Lower leg skin (tissue), 4 donors: ENCODE measurements around the gene PRPS1. TPM values are rescaled to one million over a fixed set of nuclear protein-coding genes. Genes with fewer than 3 reads are reported as not detected.
"Not testable (repeated sequence)": the region's sequence is repeated elsewhere in the genome, so short reads cannot be mapped to it uniquely, and the experiment has no call there.

Experiments
- DNase-seq, 2 donors: peaks; one replicate each; pipeline ENCODE4 v3.0.0-alpha.2; 2019; ENCODE audit warnings: low spot score in 2 of 2
- H3K4me3 ChIP-seq: fragments of 200-600 bp; sonication (generic); 2 replicates; pipeline ENCODE4 v1.5.1; 2017; ENCODE audit warnings: mild to moderate bottlenecking, low read depth; ENCODE audit not compliant: poor library complexity, severe bottlenecking
- CTCF ChIP-seq, 3 donors: fragments of 450-650 bp; IDR thresholded peaks; one replicate each; pipeline ENCODE4 v1.5.1; 2016; ENCODE audit warnings: antibody characterized with exemption in 3 of 3, mild to moderate bottlenecking in 3 of 3, moderate library complexity in 2 of 3
- POLR2A ChIP-seq, 2 donors: fragments of 450-650 bp; IDR thresholded peaks; one replicate each; pipeline ENCODE4 v1.6.1; 2016 to 2017; ENCODE audit warnings: antibody characterized with exemption in 2 of 2, mild to moderate bottlenecking in 1 of 2, moderate library complexity in 1 of 2
- whole genome bisulfite sequencing, 2 donors: methylation state at CpG; one replicate each; pipeline ENCODE4 v1.1.5; 2018; 5-methylcytosine and 5-hydroxymethylcytosine counted together
- intact Hi-C: fragments of 100-400 bp; cut with DNase I; formaldehyde crosslinking; loops from one replicate; pipeline ENCODE4 v1.15.0; 2023; ENCODE audit warnings: low total_unique reads
- total RNA-seq, 4 donors: library from RNA; depleted of rRNA; stranded (reverse); fragments of >200 nt; gene quantifications; one replicate each; pipeline ENCODE4 v1.1.0, GENCODE V29; 2016

The PRPS1 gene
- total RNA-seq, 4 donors from 2014 or later: 7.1 to 10.8 (median 8.0) TPM

GRCh38 chrX:107666931-107667330, 38.6 kb downstream of the PRPS1 start:
- WGBS, 2 donors: 93 to 100% methylated on average over 1 of the region's 1 CpG
- intact Hi-C loops: no loop called here
- DNase-seq: no peak
- TF ChIP-seq CTCF (IDR thresholded peaks at IDR 0.05): no peak
- TF ChIP-seq POLR2A (IDR thresholded peaks at IDR 0.05): no peak
- H3K4me3 ChIP-seq: no peak overlapping the region

- no peak overlapping the region for H3K4me3 ChIP-seq
- no peak for TF ChIP-seq POLR2A (IDR thresholded peaks at IDR 0.05)
- 52 to 100% methylated on average over 1 of the region's 1 CpG for WGBS, 2 donors
- intact Hi-C loops: no loop called here
- DNase-seq: no peak
Measured at GRCh38 chrX:107667426-107667825, 39.1 kb downstream of the PRPS1 start.

- intact Hi-C loops, DNase-seq, H3K4me3 ChIP-seq: not testable (repeated sequence)
- WGBS, 2 donors: 71 to 76% methylated on average over 5 of the region's 5 CpGs
Measured at GRCh38 chrX:107668710-107669109, 40.4 kb downstream of the PRPS1 start.

GRCh38 chrX:107669261-107669660, 41.0 kb downstream of the PRPS1 start:
- intact Hi-C loops: no loop called here
- DNase-seq: no peak
- 58 to 88% methylated on average over 4 of the region's 4 CpGs for WGBS, 2 donors
- no peak for TF ChIP-seq POLR2A (IDR thresholded peaks at IDR 0.05)
- no peak for TF ChIP-seq CTCF (IDR thresholded peaks at IDR 0.05)
- H3K4me3 ChIP-seq: no peak overlapping the region

- no peak overlapping the region for H3K4me3 ChIP-seq
- TF ChIP-seq CTCF (IDR thresholded peaks at IDR 0.05): no peak
- no peak for TF ChIP-seq POLR2A (IDR thresholded peaks at IDR 0.05)
- intact Hi-C loops: no loop called here
- peak in 1 of 2 donors; percentile 3 for DNase-seq
- WGBS, 2 donors: 55 to 85% methylated on average over 5 of the region's 5 CpGs
Measured at GRCh38 chrX:107669885-107670628, 41.7 kb downstream of the PRPS1 start.

- peak in 1 of 2 donors; percentile 85 for DNase-seq
- H3K4me3 ChIP-seq, intact Hi-C loops: not testable (repeated sequence)
- 87 to 96% methylated on average over 9 of the region's 9 CpGs for WGBS, 2 donors
Measured at GRCh38 chrX:107671256-107671655, 42.9 kb downstream of the PRPS1 start.

GRCh38 chrX:107672955-107673378, 44.7 kb downstream of the PRPS1 start:
- 0 to 8% methylated on average over 1 to 9 of the region's 9 CpGs for WGBS, 2 donors
- peak; percentile 75 to 96 for DNase-seq
- TF ChIP-seq CTCF (IDR thresholded peaks at IDR 0.05): no peak
- TF ChIP-seq POLR2A (IDR thresholded peaks at IDR 0.05): no peak
- intact Hi-C loops: no loop called here
- H3K4me3 ChIP-seq: no peak overlapping the region
